HFF-Myc (cell line): ENCODE results near the gene CRIP3.

Source experiments
- DNase-seq: peaks from one replicate; pipeline ENCODE4 v3.0.0-alpha.2; 2011; ENCODE audit warnings: low read depth; ENCODE audit errors: extremely low read depth
- H3K4me3 ChIP-seq: replicated peaks from 2 replicates; pipeline ENCODE4 v1.5.1; 2011; ENCODE audit warnings: low read depth, mild to moderate bottlenecking, control low read depth, low read length
- CTCF ChIP-seq: IDR thresholded peaks from 2 replicates; pipeline ENCODE4 v1.5.1; 2012; ENCODE audit warnings: mild to moderate bottlenecking, low read depth, low read length, control low read depth; ENCODE audit errors: missing control alignments

CRIP3 gene

DNA sequence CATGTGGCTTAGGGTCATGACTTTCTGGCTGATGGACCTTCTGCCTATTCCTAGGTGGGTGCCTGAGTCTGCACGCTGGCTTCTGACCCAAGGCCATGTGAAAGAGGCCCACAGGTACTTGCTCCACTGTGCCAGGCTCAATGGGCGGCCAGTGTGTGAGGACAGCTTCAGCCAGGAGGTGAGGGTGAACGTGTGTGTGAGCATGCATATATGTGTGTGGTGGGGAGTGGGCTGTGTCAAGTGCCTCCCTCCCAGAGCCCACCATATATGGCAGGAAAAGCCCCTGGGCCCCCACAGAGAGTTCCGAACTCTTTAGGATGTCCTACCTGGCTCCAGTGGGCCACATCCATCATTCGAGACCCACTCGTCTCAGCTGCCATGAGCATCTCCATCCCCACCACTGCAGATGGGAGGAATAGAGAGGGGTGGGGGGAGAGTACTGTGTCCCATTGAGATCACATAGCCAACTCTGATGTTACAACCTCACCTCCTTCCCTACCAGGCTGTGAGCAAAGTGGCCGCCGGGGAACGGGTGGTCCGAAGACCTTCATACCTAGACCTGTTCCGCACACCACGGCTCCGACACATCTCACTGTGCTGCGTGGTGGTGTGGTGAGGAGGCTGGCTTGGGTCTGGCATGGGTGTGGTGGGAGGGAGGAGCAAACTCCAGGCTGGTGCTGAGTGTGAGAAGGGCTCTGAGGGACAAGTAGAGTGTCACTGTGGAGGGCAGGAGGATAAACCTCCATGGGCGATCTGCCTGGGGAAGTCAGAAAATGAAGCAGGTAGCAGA lies 7.3 kb downstream of the CRIP3 start:
- no peak for DNase-seq
- no peak for TF ChIP-seq CTCF
- no peak overlapping the region for H3K4me3 ChIP-seq

GRCh38 chr6:43299338-43300293 lies 9.0 kb downstream of the CRIP3 start:
- H3K4me3 ChIP-seq = no peak overlapping the region
- TF ChIP-seq CTCF = no peak
- no peak for DNase-seq

DNA sequence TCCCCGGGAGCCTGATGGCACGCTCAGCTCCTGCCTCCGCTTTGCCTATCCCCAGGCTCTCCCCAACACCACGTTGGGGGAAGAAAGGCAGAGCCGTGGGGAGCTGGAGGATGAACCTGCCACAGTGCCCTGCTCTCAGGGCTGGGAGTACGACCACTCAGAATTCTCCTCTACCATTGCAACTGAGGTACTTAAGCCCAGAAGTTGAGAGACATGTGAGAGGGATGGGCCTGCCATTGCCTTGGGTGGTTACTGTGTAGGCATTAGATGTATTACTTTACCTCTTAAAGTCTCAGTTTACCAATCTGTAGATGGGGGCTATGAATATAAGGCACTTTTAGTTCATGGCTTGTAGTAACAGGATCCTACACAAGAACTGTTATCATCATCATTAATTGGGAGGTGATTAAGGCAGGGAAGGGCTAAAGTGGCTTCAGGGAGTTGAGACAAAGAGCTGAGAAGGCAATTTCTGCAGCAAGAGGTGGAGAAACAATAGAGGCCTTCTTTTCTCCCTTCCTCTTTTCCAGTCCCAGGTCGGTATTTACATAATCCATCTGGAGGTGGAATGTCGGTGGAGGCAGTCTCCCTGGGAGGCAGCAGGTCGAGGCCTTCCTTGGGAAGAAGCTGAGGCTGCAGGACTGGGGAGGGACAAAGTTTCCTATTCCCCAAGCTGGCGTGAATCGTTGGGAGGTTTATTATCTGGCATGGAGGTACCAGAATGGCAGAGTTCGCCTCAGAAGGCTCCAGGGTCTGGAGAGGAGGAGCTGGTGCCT lies 9.9 kb downstream of the CRIP3 start:
- no peak overlapping the region for H3K4me3 ChIP-seq
- no peak for TF ChIP-seq CTCF
- DNase-seq = no peak

- DNase-seq = no peak
- TF ChIP-seq CTCF = no peak
- no peak within 1 kb of the TSS for H3K4me3 ChIP-seq
Measured at GRCh38 chr6:43297644-43298564, 10.7 kb downstream of the CRIP3 start, which contains the start of gene SLC22A7. SLC22A7 (plus strand) TSS chr6:43298260; CDS start chr6:43298359, 99 bp downstream.

DNA sequence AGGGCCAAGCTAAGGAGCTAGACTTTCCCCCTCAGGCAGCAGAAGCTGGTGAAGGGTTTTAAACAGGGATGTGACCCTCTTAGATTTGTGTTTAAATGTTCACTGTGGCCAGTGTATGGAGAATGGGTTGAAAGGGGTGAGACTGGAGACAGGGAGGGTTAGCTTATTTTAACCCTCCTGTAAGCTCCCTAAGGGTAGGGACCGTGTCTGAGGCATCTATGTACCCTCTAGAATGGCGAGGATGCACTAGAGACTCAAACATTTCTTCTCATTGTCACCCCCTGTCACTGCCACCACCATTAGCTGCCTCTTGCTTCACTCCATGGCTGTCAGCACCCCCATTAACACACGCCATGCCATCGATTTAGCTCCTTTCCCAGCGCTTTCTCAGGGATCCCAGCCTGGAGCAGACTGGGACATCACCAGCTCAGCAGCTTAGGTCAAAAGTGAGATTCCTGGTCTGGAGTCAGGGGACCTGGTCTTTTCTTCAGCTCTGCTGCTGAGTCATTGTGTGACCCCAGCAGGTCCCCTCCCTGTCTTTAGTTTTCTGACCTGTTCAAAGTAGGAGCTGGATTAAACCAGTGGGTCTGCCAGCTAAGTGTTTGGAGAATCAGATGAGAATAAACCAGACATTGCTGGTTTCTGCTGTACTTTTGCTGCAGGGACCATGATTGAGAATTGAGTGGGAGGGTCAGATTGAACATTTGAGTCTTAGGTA lies 11.7 kb downstream of the CRIP3 start:
- TF ChIP-seq CTCF = no peak
- H3K4me3 ChIP-seq = no peak overlapping the region
- no peak for DNase-seq
